Measurements from ENCODE around the gene CCL25. TPM values are rescaled to one million over a fixed set of nuclear protein-coding genes. Genes with fewer than 3 reads are reported as not detected.

CCL25 gene
- total RNA-seq, 6 donors from 2014 or later, result not detected

DNA sequence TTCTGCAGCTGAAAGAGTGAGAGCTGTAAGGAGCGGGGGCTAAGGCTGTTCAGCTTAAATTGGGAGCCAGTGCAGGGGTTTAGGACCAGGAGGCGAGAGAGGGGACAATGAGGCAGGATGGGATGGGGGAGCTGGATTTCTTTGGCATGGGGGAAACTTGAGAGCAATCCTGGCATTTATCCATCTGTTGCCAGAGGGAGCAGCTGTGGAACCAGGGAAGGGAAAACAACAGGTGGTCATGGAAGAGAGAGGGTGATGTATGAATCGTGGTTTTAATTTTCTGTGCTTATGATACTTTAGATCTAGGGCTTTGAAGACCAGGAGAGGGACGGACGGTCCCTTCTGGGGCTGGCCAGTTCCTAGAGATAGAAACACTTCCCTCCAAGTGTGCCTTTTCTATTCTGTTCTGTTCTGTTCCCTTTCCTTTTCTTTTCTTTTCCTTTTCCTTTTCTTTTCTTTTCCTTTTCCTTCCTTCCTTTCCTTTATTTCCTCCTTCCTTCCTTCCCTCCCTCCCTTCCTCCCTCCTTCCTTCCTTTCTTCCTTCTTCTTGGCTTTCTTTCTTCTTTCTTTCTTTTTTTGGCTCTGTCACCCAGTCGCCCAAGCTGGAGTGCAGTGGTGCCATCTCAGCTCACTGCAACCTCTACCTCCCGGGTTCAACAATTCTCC, 16.0 kb upstream of the CCL25 start:
- no peak overlapping the region for H3K4me3 ChIP-seq
- no peaks in the 10 kb centered on the region for H3K27me3 ChIP-seq
- no peak overlapping the region for H3K27ac ChIP-seq
- no peaks in the 10 kb centered on the region for H3K36me3 ChIP-seq
- no peaks in the 10 kb centered on the region for H3K4me1 ChIP-seq
- whole genome bisulfite sequencing, 2 donors, result 67 to 70% methylated on average over 7 of the region's 7 CpGs
- TF ChIP-seq POLR2AphosphoS5 (IDR thresholded peaks at IDR 0.05) (no peak), EP300 (IDR thresholded peaks at IDR 0.05) (no peak), POLR2A (IDR thresholded peaks at IDR 0.05) (no peak)
- TF ChIP-seq, protein P1, sequence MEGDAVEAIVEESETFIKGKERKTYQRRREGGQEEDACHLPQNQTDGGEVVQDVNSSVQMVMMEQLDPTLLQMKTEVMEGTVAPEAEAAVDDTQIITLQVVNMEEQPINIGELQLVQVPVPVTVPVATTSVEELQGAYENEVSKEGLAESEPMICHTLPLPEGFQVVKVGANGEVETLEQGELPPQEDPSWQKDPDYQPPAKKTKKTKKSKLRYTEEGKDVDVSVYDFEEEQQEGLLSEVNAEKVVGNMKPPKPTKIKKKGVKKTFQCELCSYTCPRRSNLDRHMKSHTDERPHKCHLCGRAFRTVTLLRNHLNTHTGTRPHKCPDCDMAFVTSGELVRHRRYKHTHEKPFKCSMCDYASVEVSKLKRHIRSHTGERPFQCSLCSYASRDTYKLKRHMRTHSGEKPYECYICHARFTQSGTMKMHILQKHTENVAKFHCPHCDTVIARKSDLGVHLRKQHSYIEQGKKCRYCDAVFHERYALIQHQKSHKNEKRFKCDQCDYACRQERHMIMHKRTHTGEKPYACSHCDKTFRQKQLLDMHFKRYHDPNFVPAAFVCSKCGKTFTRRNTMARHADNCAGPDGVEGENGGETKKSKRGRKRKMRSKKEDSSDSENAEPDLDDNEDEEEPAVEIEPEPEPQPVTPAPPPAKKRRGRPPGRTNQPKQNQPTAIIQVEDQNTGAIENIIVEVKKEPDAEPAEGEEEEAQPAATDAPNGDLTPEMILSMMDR (IDR thresholded peaks at IDR 0.05), result no peak
- H3K9me3 ChIP-seq, result no peaks in the 10 kb centered on the region
- ATAC-seq (ENCODE audit: low FRiP score in 2 of 2), result no peak
- DNase-seq, result no peak

DNA sequence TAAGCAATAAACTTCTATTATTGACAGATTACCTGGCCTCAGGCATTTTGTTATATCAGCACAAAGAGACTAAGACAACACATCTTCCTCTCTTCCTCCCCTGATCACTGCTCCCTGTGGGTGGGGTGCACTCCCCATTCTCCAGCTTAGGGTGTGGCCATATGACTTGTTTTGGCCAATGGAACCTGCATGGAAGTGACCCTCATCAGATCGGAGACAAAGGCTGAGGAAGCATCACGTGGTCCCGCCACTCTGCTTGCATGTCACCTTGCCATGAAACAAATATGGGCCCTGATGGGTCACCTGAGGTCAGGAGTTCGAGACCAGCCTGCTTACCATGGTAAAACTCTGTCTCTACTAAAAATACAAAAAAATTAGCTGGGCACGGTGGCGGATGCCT, 13.7 kb upstream of the CCL25 start:
- 77 to 92% methylated on average over 4 to 6 of the region's 6 CpGs for WGBS, 2 donors
- TF ChIP-seq EP300 (IDR thresholded peaks at IDR 0.05) (no peak), POLR2AphosphoS5 (IDR thresholded peaks at IDR 0.05) (no peak), POLR2A (IDR thresholded peaks at IDR 0.05) (no peak)
- TF ChIP-seq, protein P1 (IDR thresholded peaks at IDR 0.05), result no peak
- Histone ChIP-seq H3K4me3 (no peak overlapping the region), H3K9me3 (no peaks in the 10 kb centered on the region), H3K4me1 (no peaks in the 10 kb centered on the region), H3K27ac (no peak overlapping the region), H3K27me3 (no peaks in the 10 kb centered on the region), H3K36me3 (no peaks in the 10 kb centered on the region)
- ATAC-seq (ENCODE audit: low FRiP score in 2 of 2), result no peak
- no peak for DNase-seq

DNA sequence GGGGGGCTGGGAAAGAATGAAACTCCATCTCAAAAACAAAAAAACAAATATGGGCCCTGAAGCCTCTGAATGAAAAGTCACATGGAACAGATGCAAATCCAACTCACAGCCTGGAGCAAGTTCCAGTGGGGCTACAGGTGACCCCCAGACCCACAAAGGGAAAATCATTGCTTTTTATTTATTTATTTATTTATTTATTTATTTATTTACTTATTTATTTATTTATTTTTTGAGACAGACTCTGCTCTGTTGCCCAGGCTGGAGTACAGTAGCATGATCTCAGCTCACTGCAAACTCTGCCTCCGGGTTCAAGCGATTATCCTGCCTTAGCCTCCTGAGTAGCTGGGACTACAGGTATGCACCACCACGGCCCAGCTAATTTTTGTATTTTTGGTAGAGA, 13.3 kb upstream of the CCL25 start:
- TF ChIP-seq POLR2A (IDR thresholded peaks at IDR 0.05) (no peak), EP300 (IDR thresholded peaks at IDR 0.05) (no peak), POLR2AphosphoS5 (IDR thresholded peaks at IDR 0.05) (no peak)
- TF ChIP-seq, protein P1 (IDR thresholded peaks at IDR 0.05), result no peak
- ATAC-seq (ENCODE audit: low FRiP score in 2 of 2), result no peak
- 88 to 91% methylated on average over 3 of the region's 3 CpGs for WGBS, 2 donors

DNA sequence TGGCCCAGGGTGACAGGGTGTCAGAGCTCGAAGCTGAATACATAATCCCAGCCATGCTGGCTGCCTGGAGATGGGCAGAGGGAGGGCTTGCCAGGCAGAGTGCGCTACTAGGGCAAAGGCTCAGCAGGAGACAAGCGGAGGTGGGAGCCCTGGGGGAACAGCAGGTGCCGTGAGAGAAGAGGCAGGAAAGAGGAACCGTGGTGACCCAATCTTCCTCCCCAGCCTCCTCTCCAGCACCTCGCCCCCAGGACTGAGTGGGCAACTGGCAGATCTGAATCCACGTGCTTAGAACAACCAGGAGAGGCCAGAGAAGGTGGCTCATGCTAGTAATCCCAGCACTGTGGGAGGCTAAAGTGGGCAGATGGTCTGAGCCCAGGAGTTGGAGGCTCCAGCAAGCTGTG, 11.0 kb upstream of the CCL25 start:
- no peak for DNase-seq

More for the DNA sequence above, 13.3 kb upstream of the CCL25 start:
- Histone ChIP-seq H3K4me1 (no peaks in the 10 kb centered on the region), H3K4me3 (no peak overlapping the region), H3K9me3 (no peaks in the 10 kb centered on the region), H3K27ac (no peak overlapping the region), H3K36me3 (no peaks in the 10 kb centered on the region), H3K27me3 (no peaks in the 10 kb centered on the region)
- DNase-seq, result no peak

More for the DNA sequence above, 11.0 kb upstream of the CCL25 start:
- Histone ChIP-seq H3K4me3 (no peak overlapping the region), H3K9me3 (no peaks in the 10 kb centered on the region), H3K4me1 (no peaks in the 10 kb centered on the region), H3K27me3 (no peaks in the 10 kb centered on the region), H3K27ac (no peak overlapping the region), H3K36me3 (no peaks in the 10 kb centered on the region)
- 52 to 75% methylated on average over 7 of the region's 7 CpGs for WGBS, 2 donors
- no peak for ATAC-seq (ENCODE audit: low FRiP score in 2 of 2)
- TF ChIP-seq POLR2AphosphoS5 (IDR thresholded peaks at IDR 0.05) (no peak), EP300 (IDR thresholded peaks at IDR 0.05) (no peak), POLR2A (IDR thresholded peaks at IDR 0.05) (no peak)
- TF ChIP-seq, protein P1 (IDR thresholded peaks at IDR 0.05), result no peak

Data from upper lobe of left lung (tissue), 6 donors.